Psoas muscle (tissue), 8 donors: ENCODE data around the gene CD9. TPM values are rescaled to one million over a fixed set of nuclear protein-coding genes. Genes with fewer than 3 reads are reported as not detected.

Experiments used
- ATAC-seq, 4 donors: fragments of 200-7000 bp; cut with Tn5 transposase; one replicate each; pipeline ENCODE4 v1.9.1; 2020; ENCODE audit warnings: moderate library complexity in 3 of 4, mild to moderate bottlenecking in 2 of 4
- DNase-seq, 2 donors: peaks; one replicate each; pipeline ENCODE4 v3.0.0-alpha.2; 2020
- H3K27ac ChIP-seq: fragments of 200-600 bp; one replicate; pipeline ENCODE4 v1.8.0; 2022
- H3K27me3 ChIP-seq, 3 donors: fragments of 200-600 bp in 1 of 3; one replicate each; pipeline versions ENCODE4 v1.6.1 to v1.8.0; 2013 to 2022; ENCODE audit warnings: low read length in 2 of 3, mild to moderate bottlenecking in 2 of 3, moderate library complexity in 1 of 3; ENCODE audit not compliant: insufficient read depth in 3 of 3
- H3K36me3 ChIP-seq, 2 donors: fragments of 200-600 bp in 1 of 2; one replicate each; pipeline versions ENCODE4 v1.6.1 to v1.8.0; 2013 to 2022; ENCODE audit warnings: low read depth in 1 of 2, mild to moderate bottlenecking in 1 of 2, moderate library complexity in 1 of 2; ENCODE audit not compliant: insufficient read depth in 1 of 2
- H3K4me1 ChIP-seq: fragments of 200-600 bp; one replicate; pipeline ENCODE4 v1.8.0; 2022
- H3K4me3 ChIP-seq: fragments of 200-600 bp; one replicate; pipeline ENCODE4 v1.8.0; 2022; ENCODE audit warnings: mild to moderate bottlenecking
- H3K9me3 ChIP-seq: fragments of 200-600 bp; one replicate; pipeline ENCODE4 v1.8.0; 2022
- CTCF ChIP-seq: fragments of 200-600 bp; IDR thresholded peaks from one replicate; pipeline ENCODE4 v1.8.0; 2022; ENCODE audit warnings: antibody characterized with exemption
- WGBS, 3 donors: extraction: QIAGEN DNeasy Blood & Tissue Kit; methylation state at CpG; one replicate each; pipeline versions ENCODE4 v1.1.6 to v1.1.7; 2013; 5-methylcytosine and 5-hydroxymethylcytosine counted together
- intact Hi-C, 2 donors: fragments of 100-400 bp; cut with DNase I; formaldehyde crosslinking; loops; one replicate each; pipeline versions ENCODE4 v1.11.0 to v1.14.2; 2022
- polyA plus RNA-seq, 3 donors: library from polyadenylated mRNA; stranded (reverse); fragments of 200-250 nt; gene quantifications; one replicate each; pipeline ENCODE4 v1.2.3, GENCODE V29; 2013
- total RNA-seq, 4 donors: library from RNA; stranded (reverse); fragmentation: NEBNext Ultra II Directional in 2 of 4; extraction: Animal tissue kit (Norgen Biotek cat#: 25700) in 2 of 4; gene quantifications; one replicate each; pipeline versions ENCODE4 v1.2.1 to v1.2.4, GENCODE V29; 2021 to 2023
- donor health status: healthy with polysubstance abuse.
- donor health status: DM: no; HTN: no; CAD: no; lungs with moderate emphysema.
- donor health status: Bipolar disorder and iron deficiency.
- donor health status: healthy.
- donor health status: DM: yes; HTN: yes; CAD: no.
- donor health status: DM: no; HTN: no; CAD: no.
- donor health status: DM: no; HTN: no; CAD: no.
- donor health status: DM: yes; HTN: yes; CAD: no.

The CD9 gene
- total and polyA plus RNA-seq, 7 donors = 23.0 to 90.9 (median 37.4) TPM

GRCh38 chr12:6171409-6172015, 28.7 kb upstream of the CD9 start:
- intact Hi-C loops = loop anchor here in 1 of 2 donors (5.0 kb wide), 1 partner anchor 54 kb away; no protein-coding TSS in a partner anchor
- H3K4me1 ChIP-seq = peaks cover 21% of the 10 kb centered on the region

GRCh38 chr12:6172086-6172485, 28.1 kb upstream of the CD9 start:
- Histone ChIP-seq H3K27me3 (no peaks in the 10 kb centered on the region), H3K27ac (peak overlapping the region; percentile 46), H3K9me3 (no peaks in the 10 kb centered on the region), H3K36me3 (no peaks in the 10 kb centered on the region), H3K4me1 (peaks cover 16% of the 10 kb centered on the region), H3K4me3 (no peak overlapping the region)
- WGBS, 3 donors = 72 to 83% (median 79%) methylated on average over 15 of the region's 15 CpGs
- intact Hi-C loops = loop anchor here in 1 of 2 donors (5.0 kb wide), 1 partner anchor 55 kb away; no protein-coding TSS in a partner anchor
- no peak for ATAC-seq
- no peak for DNase-seq
- TF ChIP-seq CTCF = no peak

More at GRCh38 chr12:6171409-6172015, 28.7 kb upstream of the CD9 start:
- DNase-seq = peak; percentile 47 to 71
- Histone ChIP-seq H3K4me3 (no peak overlapping the region), H3K27ac (peak overlapping the region; percentile 46), H3K9me3 (no peaks in the 10 kb centered on the region), H3K27me3 (no peaks in the 10 kb centered on the region), H3K36me3 (no peaks in the 10 kb centered on the region)
- ATAC-seq = peak; percentile 38 to 64 (median 50)
- 56 to 61% (median 56%) methylated on average over 19 to 21 of the region's 21 CpGs for WGBS, 3 donors
- TF ChIP-seq CTCF = no peak

- Histone ChIP-seq H3K4me1 (peaks cover 8% of the 10 kb centered on the region), H3K9me3 (no peaks in the 10 kb centered on the region), H3K4me3 (no peak overlapping the region), H3K36me3 (no peaks in the 10 kb centered on the region), H3K27ac (peak overlapping the region; percentile 46), H3K27me3 (no peaks in the 10 kb centered on the region)
- WGBS, 3 donors = 74 to 84% (median 82%) methylated on average over 4 of the region's 4 CpGs
- ATAC-seq (no peak), DNase-seq (no peak)
- no peak for TF ChIP-seq CTCF
- intact Hi-C loops = loop anchor here in 1 of 2 donors (5.0 kb wide), 1 partner anchor 56 kb away; no protein-coding TSS in a partner anchor
These were observed 27.3 kb upstream of the CD9 start for GRCh38 chr12:6172862-6173261.

- no peaks in the 10 kb centered on the region for H3K36me3 ChIP-seq
- no peak overlapping the region for H3K27ac ChIP-seq
- DNase-seq (no peak), ATAC-seq (no peak)
- TF ChIP-seq CTCF = no peak
- intact Hi-C loops = loop anchor here in 1 of 2 donors (5.0 kb wide), 1 partner anchor 105 kb away; no protein-coding TSS in a partner anchor
- no peak overlapping the region for H3K4me3 ChIP-seq
- no peaks in the 10 kb centered on the region for H3K9me3 ChIP-seq
- H3K27me3 ChIP-seq = no peaks in the 10 kb centered on the region
- peaks cover 27% of the 10 kb centered on the region for H3K4me1 ChIP-seq
- 84 to 92% (median 90%) methylated on average over 10 of the region's 10 CpGs for WGBS, 3 donors
These were observed 22.4 kb upstream of the CD9 start for GRCh38 chr12:6177642-6178358.
